ENCODE results near the gene GNG7.
"Not testable (repeated sequence)": the region's sequence is repeated elsewhere in the genome, so short reads cannot be mapped to it uniquely, and the experiment has no call there.

GNG7 gene

DNA sequence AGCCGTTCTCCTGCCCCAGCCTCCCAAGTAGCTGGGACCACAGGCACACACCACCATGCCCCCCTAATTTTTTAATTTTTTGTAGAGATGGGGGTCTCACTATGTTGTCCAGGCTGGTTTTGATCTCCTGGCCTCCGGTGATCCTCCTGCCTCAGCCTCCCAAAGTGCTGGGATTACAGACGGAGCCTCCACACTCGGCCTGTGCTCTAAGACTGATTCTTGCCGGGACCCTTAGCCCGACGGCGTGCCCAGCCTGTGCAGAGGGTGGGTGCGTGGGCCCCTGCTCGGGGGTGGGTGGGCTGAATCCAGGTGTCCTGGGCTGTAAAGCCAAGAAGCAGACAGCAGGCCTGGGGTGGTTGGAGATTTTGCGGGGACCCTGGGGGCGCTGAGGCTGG lies 162.2 kb downstream of the GNG7 start:
- Histone ChIP-seq H3K27ac (ENCODE audit: low read length) (peak overlapping the region; percentile 96), H3K9me3 (ENCODE audit: control insufficient read depth in 2 of 2, low read length in 2 of 2) (no peaks in the 10 kb centered on the region), H3K9ac (ENCODE audit: low read length in 2 of 2) (peak overlapping the region; percentile 71 to 89), H3K4me3 (ENCODE audit: low read length in 2 of 2) (peak overlapping the region; percentile 27 to 67), H3K4me1 (ENCODE audit: control insufficient read depth, insufficient read depth, low read length) (peaks cover 51% of the 10 kb centered on the region), H3K36me3 (ENCODE audit: control insufficient read depth in 2 of 2, insufficient read depth in 2 of 2, low read length in 2 of 2) (no peaks in the 10 kb centered on the region), H3K27me3 (ENCODE audit: control insufficient read depth in 1 of 2, insufficient read depth in 2 of 2, low read length in 2 of 2) (no peaks in the 10 kb centered on the region)

DNA sequence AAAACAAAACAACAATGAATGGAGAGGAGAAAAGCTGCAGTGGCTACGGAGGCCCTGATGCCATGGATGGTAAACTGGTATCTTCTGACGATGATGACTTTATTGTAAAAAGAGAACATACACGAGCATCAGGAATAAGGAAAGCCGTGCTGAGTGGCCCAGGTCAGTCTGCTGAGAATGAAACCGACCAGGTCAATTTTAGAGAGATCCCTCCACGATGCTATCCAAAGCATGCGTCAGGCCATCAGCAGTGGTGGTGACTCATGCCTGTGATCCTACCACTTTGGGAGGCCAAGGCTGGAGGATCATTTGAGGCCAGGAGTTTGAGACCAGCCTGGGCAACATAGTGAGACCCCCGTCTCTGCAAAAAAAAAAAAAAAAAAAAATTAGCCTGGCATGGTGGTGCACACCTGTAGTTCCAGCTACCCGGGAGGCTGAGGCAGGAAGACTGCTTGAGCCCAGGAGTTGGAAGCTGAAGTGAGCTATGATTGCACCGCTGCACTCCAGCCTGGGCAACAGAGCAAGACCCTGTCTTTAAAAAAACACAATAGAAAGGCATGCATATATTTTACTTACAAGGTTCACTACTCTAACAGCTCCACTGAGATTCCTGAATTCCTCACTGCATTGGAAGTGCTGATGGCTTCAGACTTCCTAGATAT lies 164.3 kb downstream of the GNG7 start:
- Histone ChIP-seq H3K9me3 (ENCODE audit: control insufficient read depth in 2 of 2, low read length in 2 of 2) (no peaks in the 10 kb centered on the region), H3K4me1 (ENCODE audit: control insufficient read depth, insufficient read depth, low read length) (peaks cover 31% of the 10 kb centered on the region), H3K4me3 (ENCODE audit: low read length in 2 of 2) (no peak overlapping the region), H3K27me3 (ENCODE audit: control insufficient read depth in 1 of 2, insufficient read depth in 2 of 2, low read length in 2 of 2) (no peaks in the 10 kb centered on the region), H3K36me3 (ENCODE audit: control insufficient read depth in 2 of 2, insufficient read depth in 2 of 2, low read length in 2 of 2) (no peaks in the 10 kb centered on the region), H3K9ac (ENCODE audit: low read length in 2 of 2) (no peak overlapping the region), H3K27ac (ENCODE audit: low read length) (no peak overlapping the region)

DNA sequence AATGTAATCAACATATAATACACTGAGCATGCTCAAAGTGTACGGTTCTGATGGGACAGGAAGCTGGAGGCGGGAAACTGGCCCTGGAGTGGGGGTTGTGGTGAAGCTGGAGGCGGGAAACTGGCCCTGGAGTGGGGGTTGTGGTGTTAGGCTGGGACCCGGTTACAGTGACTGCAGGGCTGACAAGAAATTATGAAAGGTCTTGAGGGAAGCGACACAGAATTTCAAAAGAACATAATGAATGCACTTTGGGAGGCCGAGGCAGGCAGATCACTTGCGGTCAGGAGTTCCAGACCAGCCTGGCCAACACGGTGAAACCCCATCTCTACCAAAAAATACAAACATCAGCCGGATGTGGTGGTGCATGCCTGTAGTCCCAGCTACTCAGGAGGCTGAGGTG lies 164.9 kb downstream of the GNG7 start:
- not testable (repeated sequence) for H3K4me3 ChIP-seq (ENCODE audit: low read length in 2 of 2); H3K27me3 ChIP-seq (ENCODE audit: control insufficient read depth in 1 of 2, insufficient read depth in 2 of 2, low read length in 2 of 2); H3K27ac ChIP-seq (ENCODE audit: low read length); H3K9me3 ChIP-seq (ENCODE audit: control insufficient read depth in 2 of 2, low read length in 2 of 2); H3K9ac ChIP-seq (ENCODE audit: low read length in 2 of 2); H3K36me3 ChIP-seq (ENCODE audit: control insufficient read depth in 2 of 2, insufficient read depth in 2 of 2, low read length in 2 of 2)
- H3K4me1 ChIP-seq (ENCODE audit: control insufficient read depth, insufficient read depth, low read length) = peaks cover 25% of the 10 kb centered on the region

DNA sequence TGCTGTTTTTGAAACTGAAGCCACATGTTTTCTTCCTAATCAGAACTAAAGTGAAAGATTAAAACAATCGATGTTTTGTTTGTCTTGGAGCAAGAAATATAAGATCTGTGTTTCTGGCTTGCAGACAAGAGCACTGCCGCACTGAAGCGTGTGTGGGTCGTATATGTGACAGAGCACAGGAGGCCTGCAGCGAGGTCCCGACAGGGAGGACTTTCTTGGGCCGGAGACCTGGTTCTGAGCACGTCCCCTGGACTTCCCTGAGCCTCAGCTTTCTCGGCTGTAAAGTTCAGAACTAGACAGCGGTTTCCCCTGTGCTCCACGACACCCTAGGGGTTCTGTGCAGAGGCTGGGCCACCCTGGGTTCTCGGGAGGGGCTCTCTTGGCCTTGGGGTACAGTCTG lies 166.0 kb downstream of the GNG7 start:
- Histone ChIP-seq H3K4me3 (ENCODE audit: low read length in 2 of 2) (no peak overlapping the region), H3K27ac (ENCODE audit: low read length) (no peak overlapping the region), H3K36me3 (ENCODE audit: control insufficient read depth in 2 of 2, insufficient read depth in 2 of 2, low read length in 2 of 2) (no peaks in the 10 kb centered on the region), H3K4me1 (ENCODE audit: control insufficient read depth, insufficient read depth, low read length) (peaks cover 14% of the 10 kb centered on the region), H3K9ac (ENCODE audit: low read length in 2 of 2) (no peak overlapping the region), H3K9me3 (ENCODE audit: control insufficient read depth in 2 of 2, low read length in 2 of 2) (peaks cover 0 to 3% of the 10 kb centered on the region in 2 donors), H3K27me3 (ENCODE audit: control insufficient read depth in 1 of 2, insufficient read depth in 2 of 2, low read length in 2 of 2) (no peaks in the 10 kb centered on the region)

DNA sequence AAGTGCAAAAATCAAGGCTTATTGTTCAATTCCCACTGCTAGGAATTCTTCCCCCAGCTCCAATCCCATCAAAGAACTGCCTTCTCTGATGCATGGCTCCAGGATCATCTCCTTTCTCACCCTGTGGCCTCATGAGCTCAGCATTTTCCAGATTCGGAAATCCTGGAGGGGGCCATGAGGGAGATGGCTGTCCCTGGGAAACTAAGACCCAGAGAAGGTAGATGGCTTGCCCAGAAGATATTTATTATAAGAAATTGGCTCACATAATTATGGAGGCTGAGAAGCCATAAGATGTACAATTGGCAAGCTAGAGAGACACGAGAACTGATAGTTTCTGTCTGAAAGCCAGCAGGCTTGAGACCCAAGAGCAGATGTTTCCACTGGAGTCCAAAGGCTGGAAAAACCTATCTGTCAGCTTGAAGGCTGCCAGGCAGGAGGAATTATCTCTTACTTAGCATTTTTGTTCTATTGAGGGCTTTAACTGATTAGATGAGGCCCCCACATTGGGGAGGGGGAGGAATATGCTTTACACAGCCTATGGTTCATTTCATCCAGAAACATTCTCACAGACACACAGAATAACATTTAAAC lies 168.0 kb downstream of the GNG7 start:
- H3K36me3 ChIP-seq (ENCODE audit: control insufficient read depth in 2 of 2, insufficient read depth in 2 of 2, low read length in 2 of 2) = no peaks in the 10 kb centered on the region
- H3K9ac ChIP-seq (ENCODE audit: low read length in 2 of 2) = no peak overlapping the region
- H3K9me3 ChIP-seq (ENCODE audit: control insufficient read depth in 2 of 2, low read length in 2 of 2) = peaks cover 0 to 3% of the 10 kb centered on the region in 2 donors
- no peak overlapping the region for H3K4me3 ChIP-seq (ENCODE audit: low read length in 2 of 2)
- no peaks in the 10 kb centered on the region for H3K27me3 ChIP-seq (ENCODE audit: control insufficient read depth in 1 of 2, insufficient read depth in 2 of 2, low read length in 2 of 2)
- no peaks in the 10 kb centered on the region for H3K4me1 ChIP-seq (ENCODE audit: control insufficient read depth, insufficient read depth, low read length)
- no peak overlapping the region for H3K27ac ChIP-seq (ENCODE audit: low read length)

DNA sequence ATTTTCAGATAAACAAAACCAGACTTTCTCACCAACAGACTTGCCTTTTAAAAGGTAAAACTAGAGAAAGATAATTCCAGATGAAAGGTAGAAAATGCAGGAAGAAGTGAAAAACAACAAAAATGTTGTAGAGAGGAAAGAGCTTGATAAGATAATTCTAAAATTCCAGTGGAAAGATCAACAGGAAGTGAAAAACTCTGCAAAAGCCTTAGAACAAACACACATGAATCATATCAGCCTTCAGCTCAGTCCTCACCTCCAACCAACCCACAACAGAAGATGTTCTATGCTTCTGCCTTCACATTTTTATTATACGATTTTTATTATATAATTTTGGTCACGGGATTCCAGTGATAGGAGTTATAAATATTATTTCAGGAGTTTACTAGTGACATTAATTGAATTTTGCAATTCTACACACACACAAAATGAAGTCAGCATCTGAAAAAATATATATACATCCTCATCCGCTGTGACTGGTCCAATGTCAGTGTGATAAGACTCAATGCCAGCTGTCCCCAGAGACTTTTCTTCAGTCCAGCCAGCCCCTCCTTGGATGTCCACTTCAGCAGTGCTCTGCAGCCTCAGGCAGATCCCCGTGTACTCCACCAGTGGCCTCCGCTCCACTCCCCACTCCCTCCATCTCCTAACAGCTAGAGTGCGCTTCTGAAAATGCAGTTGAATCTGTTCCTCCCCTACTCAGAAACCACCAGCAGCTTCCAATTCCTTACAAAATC lies 168.6 kb downstream of the GNG7 start:
- H3K4me3 ChIP-seq (ENCODE audit: low read length in 2 of 2) = no peak overlapping the region
- no peaks in the 10 kb centered on the region for H3K36me3 ChIP-seq (ENCODE audit: control insufficient read depth in 2 of 2, insufficient read depth in 2 of 2, low read length in 2 of 2)
- H3K9me3 ChIP-seq (ENCODE audit: control insufficient read depth in 2 of 2, low read length in 2 of 2) = peaks cover 0 to 3% of the 10 kb centered on the region in 2 donors
- no peaks in the 10 kb centered on the region for H3K27me3 ChIP-seq (ENCODE audit: control insufficient read depth in 1 of 2, insufficient read depth in 2 of 2, low read length in 2 of 2)
- H3K4me1 ChIP-seq (ENCODE audit: control insufficient read depth, insufficient read depth, low read length) = no peaks in the 10 kb centered on the region
- H3K9ac ChIP-seq (ENCODE audit: low read length in 2 of 2) = no peak overlapping the region
- H3K27ac ChIP-seq (ENCODE audit: low read length) = no peak overlapping the region

DNA sequence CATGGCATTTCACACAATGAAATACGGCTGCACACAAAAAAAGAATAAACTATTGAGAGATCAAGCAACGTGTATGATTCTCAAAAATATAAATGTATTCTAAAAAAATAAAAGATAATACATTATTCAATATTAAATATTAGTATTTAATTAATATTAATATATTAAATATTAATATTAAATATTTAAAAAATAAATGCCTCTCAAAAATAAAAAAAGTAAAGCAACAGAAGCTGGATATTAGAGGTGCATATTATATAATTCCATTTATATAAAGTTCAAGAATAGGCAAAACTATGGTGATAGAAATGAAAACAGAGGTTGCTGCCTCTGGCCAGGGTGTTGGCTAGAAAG lies 169.4 kb downstream of the GNG7 start:
- no peak overlapping the region for H3K27ac ChIP-seq (ENCODE audit: low read length)
- H3K27me3 ChIP-seq (ENCODE audit: control insufficient read depth in 1 of 2, insufficient read depth in 2 of 2, low read length in 2 of 2) = no peaks in the 10 kb centered on the region

DNA sequence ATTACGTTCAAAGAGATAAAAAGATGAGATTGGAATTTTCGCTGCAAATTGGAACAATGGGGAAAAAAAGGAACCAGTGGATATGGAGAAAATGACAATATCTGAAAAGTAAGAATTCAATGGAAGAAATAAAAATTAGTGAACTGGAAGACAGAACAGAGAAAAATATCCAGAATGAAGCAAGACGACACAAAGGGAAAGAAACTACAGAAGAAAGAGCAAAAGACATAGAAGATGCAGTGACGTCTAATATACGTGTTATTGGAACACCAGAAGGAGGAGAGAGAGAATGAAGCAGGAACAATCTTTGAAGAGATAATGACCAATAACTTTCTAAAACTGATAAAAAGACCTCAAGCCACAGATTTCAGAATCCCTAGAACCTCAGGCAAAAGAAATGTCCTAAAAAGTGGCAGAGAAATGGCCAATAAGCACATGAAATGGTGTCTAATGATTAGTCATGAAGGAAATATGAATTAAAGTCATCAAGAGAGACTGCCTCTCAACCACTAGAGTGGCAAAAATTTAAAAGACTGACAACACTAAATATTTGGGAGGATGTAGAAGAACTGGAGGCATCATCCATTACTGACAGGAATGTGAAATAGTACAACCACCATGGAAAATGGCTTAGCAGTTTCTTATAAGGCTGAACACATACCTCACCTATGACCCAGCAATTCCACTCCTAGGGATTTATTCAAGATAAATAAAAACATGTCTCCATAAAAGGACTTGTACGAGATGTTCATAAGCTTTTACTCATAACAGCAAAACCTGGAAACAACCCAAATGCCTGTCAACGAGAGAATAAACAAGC lies 170.0 kb downstream of the GNG7 start:
- no peaks in the 10 kb centered on the region for H3K36me3 ChIP-seq (ENCODE audit: control insufficient read depth in 2 of 2, insufficient read depth in 2 of 2, low read length in 2 of 2)
- H3K27ac ChIP-seq (ENCODE audit: low read length) = no peak overlapping the region
- no peak overlapping the region for H3K4me3 ChIP-seq (ENCODE audit: low read length in 2 of 2)

More for the DNA sequence above, 169.4 kb downstream of the GNG7 start:
- Histone ChIP-seq H3K9ac (ENCODE audit: low read length in 2 of 2) (no peak overlapping the region), H3K9me3 (ENCODE audit: control insufficient read depth in 2 of 2, low read length in 2 of 2) (peaks cover 0 to 3% of the 10 kb centered on the region in 2 donors), H3K4me3 (ENCODE audit: low read length in 2 of 2) (no peak overlapping the region), H3K36me3 (ENCODE audit: control insufficient read depth in 2 of 2, insufficient read depth in 2 of 2, low read length in 2 of 2) (no peaks in the 10 kb centered on the region), H3K4me1 (ENCODE audit: control insufficient read depth, insufficient read depth, low read length) (no peaks in the 10 kb centered on the region)

DNA sequence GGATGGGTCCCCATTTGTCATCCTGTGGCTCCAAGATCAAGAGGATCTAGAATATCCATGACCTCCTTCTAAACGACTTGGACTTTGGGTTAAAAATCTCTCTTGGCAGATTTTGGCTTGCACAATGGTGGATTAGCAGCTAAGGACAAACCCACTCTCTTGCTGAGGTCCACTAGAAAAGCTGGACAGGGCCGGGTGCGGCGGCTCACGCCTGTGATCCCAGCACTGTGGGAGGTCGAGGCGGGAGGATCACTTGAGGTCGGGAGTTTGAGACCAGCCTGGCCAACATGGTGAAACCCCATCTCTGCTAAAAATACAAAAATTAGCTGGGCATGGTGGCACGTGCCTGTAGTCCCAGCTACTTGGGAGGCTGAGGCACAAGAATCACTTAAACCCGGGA lies 172.6 kb downstream of the GNG7 start:
- H3K27ac ChIP-seq (ENCODE audit: low read length); H3K4me3 ChIP-seq (ENCODE audit: low read length in 2 of 2); H3K4me1 ChIP-seq (ENCODE audit: control insufficient read depth, insufficient read depth, low read length); H3K27me3 ChIP-seq (ENCODE audit: control insufficient read depth in 1 of 2, insufficient read depth in 2 of 2, low read length in 2 of 2); H3K9ac ChIP-seq (ENCODE audit: low read length in 2 of 2); H3K36me3 ChIP-seq (ENCODE audit: control insufficient read depth in 2 of 2, insufficient read depth in 2 of 2, low read length in 2 of 2); H3K9me3 ChIP-seq (ENCODE audit: control insufficient read depth in 2 of 2, low read length in 2 of 2): not testable (repeated sequence)

More for the DNA sequence above, 170.0 kb downstream of the GNG7 start:
- Histone ChIP-seq H3K9me3 (ENCODE audit: control insufficient read depth in 2 of 2, low read length in 2 of 2) (peaks cover 0 to 3% of the 10 kb centered on the region in 2 donors), H3K27me3 (ENCODE audit: control insufficient read depth in 1 of 2, insufficient read depth in 2 of 2, low read length in 2 of 2) (no peaks in the 10 kb centered on the region), H3K9ac (ENCODE audit: low read length in 2 of 2) (no peak overlapping the region), H3K4me1 (ENCODE audit: control insufficient read depth, insufficient read depth, low read length) (no peaks in the 10 kb centered on the region)

DNA sequence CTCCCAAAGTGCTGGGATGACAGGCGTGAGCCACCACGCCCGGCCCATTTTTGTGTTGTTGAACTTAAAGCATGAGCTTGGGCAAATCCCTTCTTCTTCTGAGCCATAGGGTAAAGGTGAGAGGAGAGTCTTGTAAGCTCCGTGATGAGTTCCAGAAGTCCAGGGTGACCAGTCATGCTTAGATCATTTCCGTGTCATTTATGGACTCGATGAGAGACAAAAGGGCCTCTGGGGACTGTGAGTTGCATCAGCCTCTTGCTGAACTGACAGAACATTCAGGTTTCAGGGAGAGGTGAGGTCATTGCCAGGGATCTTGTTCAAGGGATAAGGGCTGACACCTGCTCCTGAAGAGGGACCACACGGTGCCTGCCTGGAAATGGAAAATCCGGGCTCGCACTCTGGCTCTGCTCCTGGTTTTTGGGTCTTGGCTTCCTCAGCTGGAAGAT lies 173.0 kb downstream of the GNG7 start:
- Histone ChIP-seq H3K4me3 (ENCODE audit: low read length in 2 of 2) (no peak overlapping the region), H3K4me1 (ENCODE audit: control insufficient read depth, insufficient read depth, low read length) (peaks cover 5% of the 10 kb centered on the region), H3K9ac (ENCODE audit: low read length in 2 of 2) (peak overlapping the region in 1 of 2 donors; percentile 29), H3K27ac (ENCODE audit: low read length) (no peak overlapping the region), H3K9me3 (ENCODE audit: control insufficient read depth in 2 of 2, low read length in 2 of 2) (peaks cover 0 to 3% of the 10 kb centered on the region in 2 donors), H3K36me3 (ENCODE audit: control insufficient read depth in 2 of 2, insufficient read depth in 2 of 2, low read length in 2 of 2) (no peaks in the 10 kb centered on the region), H3K27me3 (ENCODE audit: control insufficient read depth in 1 of 2, insufficient read depth in 2 of 2, low read length in 2 of 2) (no peaks in the 10 kb centered on the region)
